Measurements from ENCODE around the gene PRAC1. TPM values are rescaled to one million over a fixed set of nuclear protein-coding genes. Genes with fewer than 3 reads are reported as not detected.
A peak's percentile ranks its signal among the peaks of the same experiment; 100 is the strongest.

The PRAC1 gene
- not detected in 2 replicates for total RNA-seq

- H3K4me3 ChIP-seq (ENCODE audit: low read depth, low read length) = no peak within 1 kb of the TSS
- no peak for DNase-seq (ENCODE audit: low read depth)
- TF ChIP-seq, protein P1, sequence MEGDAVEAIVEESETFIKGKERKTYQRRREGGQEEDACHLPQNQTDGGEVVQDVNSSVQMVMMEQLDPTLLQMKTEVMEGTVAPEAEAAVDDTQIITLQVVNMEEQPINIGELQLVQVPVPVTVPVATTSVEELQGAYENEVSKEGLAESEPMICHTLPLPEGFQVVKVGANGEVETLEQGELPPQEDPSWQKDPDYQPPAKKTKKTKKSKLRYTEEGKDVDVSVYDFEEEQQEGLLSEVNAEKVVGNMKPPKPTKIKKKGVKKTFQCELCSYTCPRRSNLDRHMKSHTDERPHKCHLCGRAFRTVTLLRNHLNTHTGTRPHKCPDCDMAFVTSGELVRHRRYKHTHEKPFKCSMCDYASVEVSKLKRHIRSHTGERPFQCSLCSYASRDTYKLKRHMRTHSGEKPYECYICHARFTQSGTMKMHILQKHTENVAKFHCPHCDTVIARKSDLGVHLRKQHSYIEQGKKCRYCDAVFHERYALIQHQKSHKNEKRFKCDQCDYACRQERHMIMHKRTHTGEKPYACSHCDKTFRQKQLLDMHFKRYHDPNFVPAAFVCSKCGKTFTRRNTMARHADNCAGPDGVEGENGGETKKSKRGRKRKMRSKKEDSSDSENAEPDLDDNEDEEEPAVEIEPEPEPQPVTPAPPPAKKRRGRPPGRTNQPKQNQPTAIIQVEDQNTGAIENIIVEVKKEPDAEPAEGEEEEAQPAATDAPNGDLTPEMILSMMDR (conservative IDR thresholded peaks at IDR 0.05; ENCODE audit: low read depth, low read length) = no peak
Measured at GRCh38 chr17:48722201-48722907, at the start of gene PRAC1. Gene PRAC1, minus strand, starts transcription at chr17:48722518. Its CDS starts 126 bp downstream, at chr17:48722392.

GRCh38 chr17:48770954-48771353 is 48.6 kb upstream of the PRAC1 start:
- TF ChIP-seq, protein P1 (conservative IDR thresholded peaks at IDR 0.05; ENCODE audit: low read depth, low read length) = no peak
- no peak overlapping the region for H3K4me3 ChIP-seq (ENCODE audit: low read depth, low read length)
- DNase-seq (ENCODE audit: low read depth) = no peak

GRCh38 chr17:48769009-48769675 is 46.8 kb upstream of the PRAC1 start:
- H3K4me3 ChIP-seq (ENCODE audit: low read depth, low read length) = no peak overlapping the region
- TF ChIP-seq, protein P1 (conservative IDR thresholded peaks at IDR 0.05; ENCODE audit: low read depth, low read length) = no peak
- DNase-seq (ENCODE audit: low read depth) = no peak

DNA sequence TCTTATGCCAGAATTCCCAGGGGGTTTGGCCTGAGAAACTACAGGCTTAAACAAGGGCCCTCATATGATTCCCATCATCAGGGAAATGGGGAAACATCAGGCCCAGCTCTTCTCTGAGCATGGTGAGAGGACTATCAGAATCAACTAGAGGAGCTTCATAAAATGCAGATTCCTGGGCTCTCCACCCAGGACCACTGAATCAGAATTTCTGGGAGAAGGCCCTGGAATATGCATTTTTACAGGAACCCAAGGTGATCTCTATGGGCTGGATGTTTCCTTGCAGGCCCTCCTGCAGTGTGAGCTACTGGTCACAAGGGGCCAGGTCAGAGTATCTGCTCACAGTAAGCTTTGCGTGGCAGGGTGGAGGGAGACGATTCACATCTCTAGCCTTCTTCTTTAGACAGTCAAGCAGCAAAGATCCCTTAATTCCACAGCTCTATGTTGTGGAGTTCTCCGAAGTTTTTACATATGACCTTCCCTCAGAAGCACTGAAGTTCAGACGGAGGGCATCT is 45.0 kb upstream of the PRAC1 start:
- no peak for DNase-seq (ENCODE audit: low read depth)

DNA sequence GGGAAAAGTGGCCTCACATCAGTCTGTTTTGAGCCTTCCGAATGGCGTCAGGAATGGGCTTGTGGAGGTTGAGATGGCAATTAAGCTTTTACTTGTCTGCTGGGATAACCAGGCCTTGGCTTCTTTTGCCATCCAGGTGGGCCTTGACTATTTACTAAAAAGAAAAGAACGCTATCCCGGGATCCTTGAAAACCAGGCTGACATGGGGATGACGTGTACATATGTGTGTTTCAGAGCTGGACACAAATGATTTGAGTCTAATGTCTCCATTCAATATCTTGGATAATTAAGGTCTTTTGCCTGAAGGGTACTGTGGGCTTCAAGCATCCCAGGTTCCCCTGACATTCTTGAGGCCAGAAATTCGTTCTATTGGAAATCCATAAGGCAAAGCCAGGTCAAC is 38.8 kb upstream of the PRAC1 start:
- no peak for DNase-seq (ENCODE audit: low read depth)

More for the DNA sequence above, 45.0 kb upstream of the PRAC1 start:
- TF ChIP-seq, protein P1 (conservative IDR thresholded peaks at IDR 0.05; ENCODE audit: low read depth, low read length) = peak; percentile 22
- no peak overlapping the region for H3K4me3 ChIP-seq (ENCODE audit: low read depth, low read length)

GRCh38 chr17:48760411-48760810 is 38.1 kb upstream of the PRAC1 start:
- TF ChIP-seq, protein P1 (conservative IDR thresholded peaks at IDR 0.05; ENCODE audit: low read depth, low read length) = no peak
- no peak overlapping the region for H3K4me3 ChIP-seq (ENCODE audit: low read depth, low read length)
- no peak for DNase-seq (ENCODE audit: low read depth)

More for the DNA sequence above, 38.8 kb upstream of the PRAC1 start:
- TF ChIP-seq, protein P1 (conservative IDR thresholded peaks at IDR 0.05; ENCODE audit: low read depth, low read length) = no peak
- no peak overlapping the region for H3K4me3 ChIP-seq (ENCODE audit: low read depth, low read length)
